Ovary (tissue), 9 donors: ENCODE results near the gene MAP1LC3A. TPM values are rescaled to one million over a fixed set of nuclear protein-coding genes. Genes with fewer than 3 reads are reported as not detected.

Experiments used
- DNase-seq, 5 donors: peaks; one replicate each; pipeline ENCODE4 v3.0.0-alpha.2; 2019 to 2020
- H3K27ac ChIP-seq, 2 donors: fragments of 200-600 bp; one replicate each; pipeline versions ENCODE4 v1.5.1 to v1.8.0; 2019 to 2022
- H3K27me3 ChIP-seq: fragments of 200-600 bp; one replicate; pipeline ENCODE4 v1.8.0; 2022
- H3K36me3 ChIP-seq: fragments of 200-600 bp; sonication (generic); one replicate; pipeline ENCODE4 v1.5.1; 2019
- H3K4me1 ChIP-seq: one replicate; pipeline ENCODE4 v1.8.1; 2013; ENCODE audit warnings: mild to moderate bottlenecking, moderate library complexity; ENCODE audit not compliant: insufficient read depth
- H3K4me3 ChIP-seq: fragments of 200-600 bp; sonication (generic); one replicate; pipeline ENCODE4 v1.5.1; 2017
- H3K9me3 ChIP-seq, 2 donors: fragments of 200-600 bp in 1 of 2; sonication (generic) in 1 of 2; one replicate each; pipeline versions ENCODE4 v1.5.1 to v1.8.1; 2013 to 2019; ENCODE audit warnings: mild to moderate bottlenecking in 1 of 2, moderate library complexity in 1 of 2
- CTCF ChIP-seq, 3 donors: fragments of 450-650 bp in 2 of 3; fragments of 200-600 bp in 1 of 3; IDR thresholded peaks; one replicate each; pipeline versions ENCODE4 v1.5.1 to v1.8.0; 2016 to 2022; ENCODE audit warnings: antibody characterized with exemption in 3 of 3, mild to moderate bottlenecking in 1 of 3
- EP300 ChIP-seq: sonication (generic); formaldehyde crosslinking; IDR thresholded peaks from one replicate; pipeline ENCODE4 v1.6.1; 2017; ENCODE audit warnings: antibody characterized with exemption
- POLR2A ChIP-seq: fragments of 450-650 bp; IDR thresholded peaks from one replicate; pipeline ENCODE4 v1.6.1; 2017; ENCODE audit warnings: antibody characterized with exemption, mild to moderate bottlenecking, moderate library complexity
- WGBS, 3 donors: extraction: QIAGEN DNeasy Blood & Tissue Kit in 1 of 3; methylation state at CpG; one replicate each; pipeline versions ENCODE4 v1.1.5 to v1.1.7; 2013 to 2017; 5-methylcytosine and 5-hydroxymethylcytosine counted together
- intact Hi-C, 4 donors: fragments of 100-400 bp; cut with DNase I; formaldehyde crosslinking; loops; one replicate each; pipeline versions ENCODE4 v1.11.0 to v1.15.1; 2022 to 2023
- polyA plus RNA-seq, 2 donors: library from polyadenylated mRNA; stranded (reverse); fragments of 200-250 nt in 1 of 2; fragments of 350-450 nt in 1 of 2; fragmentation: Illumina TruSeq in 1 of 2; extraction: RNeasy Lipid Tissue Mini Kit (QIAGEN cat#74804) in 1 of 2; gene quantifications; one replicate each; pipeline ENCODE4 v1.2.3, GENCODE V29; 2013 to 2014
- total RNA-seq, 7 donors: library from RNA; depleted of rRNA in 2 of 7; stranded (reverse); fragments of >200 nt in 2 of 7; fragmentation: NEBNext Ultra II Directional in 3 of 7; extraction: Animal tissue kit (Norgen Biotek cat#: 25700) in 3 of 7; gene quantifications; one replicate each; pipeline versions ENCODE4 v1.1.0 to v1.2.4, GENCODE V29; 2016 to 2023
- donor health status: DM: no; HTN: no; CAD: no; lungs with moderate emphysema.
- donor health status: DM: no; HTN: no; CAD: no.
- donor health status: Bipolar disorder and iron deficiency.
- donor health status: DM: yes; HTN: yes; CAD: no.
- donor health status: DM: no; HTN: no; CAD: no.
- donor health status: DM: yes; HTN: yes; CAD: no.

MAP1LC3A gene
- total and polyA plus RNA-seq, 9 donors, result 3.4 to 66.1 (median 36.0) TPM

- Histone ChIP-seq H3K27ac (peak overlapping the region in 1 of 2 donors; percentile 91), H3K4me3 (no peak overlapping the region), H3K36me3 (no peaks in the 10 kb centered on the region), H3K9me3 (no peaks in the 10 kb centered on the region), H3K27me3 (no peaks in the 10 kb centered on the region), H3K4me1 (no peaks in the 10 kb centered on the region)
- intact Hi-C loops, result no loop called here
- TF ChIP-seq CTCF (IDR thresholded peaks at IDR 0.05) (no peak), EP300 (no peak)
- 87 to 92% (median 88%) methylated on average over 12 of the region's 12 CpGs for WGBS, 3 donors
- DNase-seq, result peak; percentile 28 to 55 (median 53)
These were observed 1.6 kb downstream of the MAP1LC3A start for GRCh38 chr20:34560141-34560523.

DNA sequence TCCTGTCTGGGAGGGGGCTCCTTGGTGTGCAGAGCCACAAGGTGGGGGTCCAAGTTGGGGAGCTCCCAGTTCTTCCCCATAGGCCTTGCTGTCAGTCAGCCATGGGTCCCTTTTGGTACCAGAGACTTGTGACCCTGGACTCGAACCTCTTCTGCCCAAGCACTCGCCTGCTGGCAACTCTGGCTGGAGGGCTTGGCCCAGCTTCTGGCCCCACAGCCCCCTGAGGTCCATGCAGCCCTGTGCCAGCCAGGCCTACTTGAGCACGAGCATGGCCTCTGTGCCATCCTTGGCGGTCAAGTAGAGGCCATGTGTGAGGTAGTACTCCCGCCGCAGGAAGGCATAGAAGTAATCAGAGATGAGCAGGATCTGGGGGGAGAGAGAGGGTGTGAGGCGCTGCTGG, 2.1 kb downstream of the MAP1LC3A start:
- no peaks in the 10 kb centered on the region for H3K9me3 ChIP-seq
- H3K4me1 ChIP-seq, result no peaks in the 10 kb centered on the region
- no peaks in the 10 kb centered on the region for H3K27me3 ChIP-seq
- 94 to 96% (median 95%) methylated on average over 4 to 7 of the region's 7 CpGs for WGBS, 3 donors
- TF ChIP-seq EP300 (no peak), CTCF (IDR thresholded peaks at IDR 0.05) (no peak), POLR2A (no peak)
- H3K4me3 ChIP-seq, result no peak overlapping the region
- no peak overlapping the region for H3K27ac ChIP-seq
- H3K36me3 ChIP-seq, result no peaks in the 10 kb centered on the region
- DNase-seq, result peak in 1 of 5 donors; percentile 45
- intact Hi-C loops, result no loop called here

DNA sequence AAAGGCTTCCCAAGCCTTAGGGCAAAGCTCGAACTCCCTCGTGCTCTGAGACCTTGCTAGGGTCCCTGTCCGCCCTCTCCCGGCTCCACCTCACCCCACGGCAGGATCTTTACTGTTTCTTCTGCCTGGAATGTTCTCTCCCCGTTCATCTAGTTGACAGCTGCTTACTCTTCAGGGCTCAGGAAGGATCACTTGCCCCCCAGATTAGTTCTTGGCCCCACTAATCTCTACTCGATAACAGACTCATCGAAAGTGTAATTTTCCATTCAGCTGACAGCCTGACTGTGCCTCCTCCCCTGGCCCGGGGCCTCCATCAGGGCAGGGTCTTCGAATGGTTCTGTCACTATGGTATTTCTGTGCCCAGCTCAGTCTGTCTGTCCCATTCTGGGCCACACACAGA, 3.1 kb downstream of the MAP1LC3A start:
- Histone ChIP-seq H3K36me3 (no peaks in the 10 kb centered on the region), H3K4me3 (no peak overlapping the region), H3K27me3 (no peaks in the 10 kb centered on the region), H3K4me1 (no peaks in the 10 kb centered on the region), H3K9me3 (no peaks in the 10 kb centered on the region), H3K27ac (no peak overlapping the region)
- no peak for DNase-seq
- intact Hi-C loops, result no loop called here
- 78 to 83% (median 79%) methylated on average over 10 of the region's 10 CpGs for WGBS, 3 donors
- TF ChIP-seq CTCF (IDR thresholded peaks at IDR 0.05), result no peak
- no peak for TF ChIP-seq EP300
- TF ChIP-seq POLR2A, result no peak

- no peak for DNase-seq
- TF ChIP-seq EP300 (no peak), POLR2A (no peak), CTCF (IDR thresholded peaks at IDR 0.05) (no peak)
- no peaks in the 10 kb centered on the region for H3K4me1 ChIP-seq
- 57 to 63% (median 62%) methylated on average over 5 of the region's 5 CpGs for WGBS, 3 donors
- no peaks in the 10 kb centered on the region for H3K9me3 ChIP-seq
- intact Hi-C loops, result no loop called here
- no peaks in the 10 kb centered on the region for H3K36me3 ChIP-seq
- H3K27ac ChIP-seq, result no peak overlapping the region
- H3K27me3 ChIP-seq, result no peaks in the 10 kb centered on the region
- H3K4me3 ChIP-seq, result no peak overlapping the region
These were observed 4.1 kb downstream of the MAP1LC3A start for GRCh38 chr20:34562641-34563040.

GRCh38 chr20:34564833-34565232, 6.3 kb downstream of the MAP1LC3A start:
- no peak for TF ChIP-seq EP300
- TF ChIP-seq POLR2A, result no peak
- no peak for TF ChIP-seq CTCF (IDR thresholded peaks at IDR 0.05)
- Histone ChIP-seq H3K4me1 (no peaks in the 10 kb centered on the region), H3K27ac (no peak overlapping the region), H3K27me3 (no peaks in the 10 kb centered on the region), H3K9me3 (no peaks in the 10 kb centered on the region), H3K36me3 (no peaks in the 10 kb centered on the region), H3K4me3 (no peak overlapping the region)
- no peak for DNase-seq
- intact Hi-C loops, result no loop called here
- 61 to 72% (median 65%) methylated on average over 7 of the region's 7 CpGs for WGBS, 3 donors
